Measurements from ENCODE around the gene FGFR2. TPM values are rescaled to one million over a fixed set of nuclear protein-coding genes. Genes with fewer than 3 reads are reported as not detected.

Gene FGFR2
- total RNA-seq, 1 experiment from 2014 or later = 5.7 TPM

DNA sequence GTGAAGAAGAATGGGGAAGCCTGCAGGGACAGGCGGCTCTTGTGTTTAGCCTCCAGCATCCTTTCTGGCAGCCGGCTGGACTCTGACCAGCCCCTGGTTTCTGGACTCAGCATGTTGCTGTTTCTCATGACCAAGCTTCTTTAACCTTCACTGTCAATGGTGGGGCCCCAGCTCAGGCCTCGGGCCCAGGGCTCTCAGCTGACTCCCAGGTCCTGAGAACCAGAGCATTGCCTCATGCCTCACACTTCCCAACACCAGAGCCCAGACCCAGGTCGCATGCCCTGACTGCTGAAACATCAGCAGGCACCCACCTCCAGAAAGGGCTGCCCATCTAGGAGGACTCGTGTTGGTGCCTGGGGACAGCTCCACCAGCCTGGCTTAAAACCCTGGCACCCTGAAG is 34.8 kb upstream of the FGFR2 start:
- Histone ChIP-seq H3K36me3 (ENCODE audit: control insufficient read depth, insufficient read depth, low read length) (no peaks in the 10 kb centered on the region), H3K4me1 (ENCODE audit: control insufficient read depth, insufficient read depth, low read length) (no peaks in the 10 kb centered on the region), H3K4me3 (ENCODE audit: low read depth in 2 of 2, low read length in 2 of 2) (no peak overlapping the region), H3K27me3 (ENCODE audit: control insufficient read depth, insufficient read depth, low read length) (no peaks in the 10 kb centered on the region; the same call in 1 of the 2 replicates), H3K27ac (ENCODE audit: low read length) (no peak overlapping the region), H3K9me3 (ENCODE audit: control insufficient read depth, insufficient read depth, low read depth, low read length) (no peaks in the 10 kb centered on the region)
- peak; percentile 48; the same call in 1 of the 2 replicates for ATAC-seq
- ChIA-PET POLR2A (no interaction called here), CTCF (no interaction called here)
- TF ChIP-seq POLR2AphosphoS5 (IDR thresholded peaks at IDR 0.05; ENCODE audit: low read depth, low read length) = no peak
- TF ChIP-seq SIN3A (IDR thresholded peaks at IDR 0.05; ENCODE audit: borderline replicate concordance, insufficient read depth, low read depth, low read length) = no peak
- TF ChIP-seq, protein P1, sequence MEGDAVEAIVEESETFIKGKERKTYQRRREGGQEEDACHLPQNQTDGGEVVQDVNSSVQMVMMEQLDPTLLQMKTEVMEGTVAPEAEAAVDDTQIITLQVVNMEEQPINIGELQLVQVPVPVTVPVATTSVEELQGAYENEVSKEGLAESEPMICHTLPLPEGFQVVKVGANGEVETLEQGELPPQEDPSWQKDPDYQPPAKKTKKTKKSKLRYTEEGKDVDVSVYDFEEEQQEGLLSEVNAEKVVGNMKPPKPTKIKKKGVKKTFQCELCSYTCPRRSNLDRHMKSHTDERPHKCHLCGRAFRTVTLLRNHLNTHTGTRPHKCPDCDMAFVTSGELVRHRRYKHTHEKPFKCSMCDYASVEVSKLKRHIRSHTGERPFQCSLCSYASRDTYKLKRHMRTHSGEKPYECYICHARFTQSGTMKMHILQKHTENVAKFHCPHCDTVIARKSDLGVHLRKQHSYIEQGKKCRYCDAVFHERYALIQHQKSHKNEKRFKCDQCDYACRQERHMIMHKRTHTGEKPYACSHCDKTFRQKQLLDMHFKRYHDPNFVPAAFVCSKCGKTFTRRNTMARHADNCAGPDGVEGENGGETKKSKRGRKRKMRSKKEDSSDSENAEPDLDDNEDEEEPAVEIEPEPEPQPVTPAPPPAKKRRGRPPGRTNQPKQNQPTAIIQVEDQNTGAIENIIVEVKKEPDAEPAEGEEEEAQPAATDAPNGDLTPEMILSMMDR (IDR thresholded peaks at IDR 0.05) = no peak
- TF ChIP-seq, protein P2, sequence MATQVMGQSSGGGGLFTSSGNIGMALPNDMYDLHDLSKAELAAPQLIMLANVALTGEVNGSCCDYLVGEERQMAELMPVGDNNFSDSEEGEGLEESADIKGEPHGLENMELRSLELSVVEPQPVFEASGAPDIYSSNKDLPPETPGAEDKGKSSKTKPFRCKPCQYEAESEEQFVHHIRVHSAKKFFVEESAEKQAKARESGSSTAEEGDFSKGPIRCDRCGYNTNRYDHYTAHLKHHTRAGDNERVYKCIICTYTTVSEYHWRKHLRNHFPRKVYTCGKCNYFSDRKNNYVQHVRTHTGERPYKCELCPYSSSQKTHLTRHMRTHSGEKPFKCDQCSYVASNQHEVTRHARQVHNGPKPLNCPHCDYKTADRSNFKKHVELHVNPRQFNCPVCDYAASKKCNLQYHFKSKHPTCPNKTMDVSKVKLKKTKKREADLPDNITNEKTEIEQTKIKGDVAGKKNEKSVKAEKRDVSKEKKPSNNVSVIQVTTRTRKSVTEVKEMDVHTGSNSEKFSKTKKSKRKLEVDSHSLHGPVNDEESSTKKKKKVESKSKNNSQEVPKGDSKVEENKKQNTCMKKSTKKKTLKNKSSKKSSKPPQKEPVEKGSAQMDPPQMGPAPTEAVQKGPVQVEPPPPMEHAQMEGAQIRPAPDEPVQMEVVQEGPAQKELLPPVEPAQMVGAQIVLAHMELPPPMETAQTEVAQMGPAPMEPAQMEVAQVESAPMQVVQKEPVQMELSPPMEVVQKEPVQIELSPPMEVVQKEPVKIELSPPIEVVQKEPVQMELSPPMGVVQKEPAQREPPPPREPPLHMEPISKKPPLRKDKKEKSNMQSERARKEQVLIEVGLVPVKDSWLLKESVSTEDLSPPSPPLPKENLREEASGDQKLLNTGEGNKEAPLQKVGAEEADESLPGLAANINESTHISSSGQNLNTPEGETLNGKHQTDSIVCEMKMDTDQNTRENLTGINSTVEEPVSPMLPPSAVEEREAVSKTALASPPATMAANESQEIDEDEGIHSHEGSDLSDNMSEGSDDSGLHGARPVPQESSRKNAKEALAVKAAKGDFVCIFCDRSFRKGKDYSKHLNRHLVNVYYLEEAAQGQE (IDR thresholded peaks at IDR 0.05; ENCODE audit: insufficient read depth in 1 of 2, low read depth in 2 of 2, low read length in 1 of 2) = no peak
- TF ChIP-seq TCF7L2 (IDR thresholded peaks at IDR 0.05; ENCODE audit: low read depth, low read length) = no peak
- no TSS peak for BruUV-seq (replicated peaks)
- intact Hi-C loops (cut with micrococcal nuclease; ENCODE audit: unreplicated experiment) = no loop called here
- in situ Hi-C loops (cut with HindIII; ENCODE audit: low pct_unique_long_range_greater_than_20kb, low sequenced_read_pairs) = no loop called here
- no peak for DNase-seq (ENCODE audit: low read depth, low spot score)

DNA sequence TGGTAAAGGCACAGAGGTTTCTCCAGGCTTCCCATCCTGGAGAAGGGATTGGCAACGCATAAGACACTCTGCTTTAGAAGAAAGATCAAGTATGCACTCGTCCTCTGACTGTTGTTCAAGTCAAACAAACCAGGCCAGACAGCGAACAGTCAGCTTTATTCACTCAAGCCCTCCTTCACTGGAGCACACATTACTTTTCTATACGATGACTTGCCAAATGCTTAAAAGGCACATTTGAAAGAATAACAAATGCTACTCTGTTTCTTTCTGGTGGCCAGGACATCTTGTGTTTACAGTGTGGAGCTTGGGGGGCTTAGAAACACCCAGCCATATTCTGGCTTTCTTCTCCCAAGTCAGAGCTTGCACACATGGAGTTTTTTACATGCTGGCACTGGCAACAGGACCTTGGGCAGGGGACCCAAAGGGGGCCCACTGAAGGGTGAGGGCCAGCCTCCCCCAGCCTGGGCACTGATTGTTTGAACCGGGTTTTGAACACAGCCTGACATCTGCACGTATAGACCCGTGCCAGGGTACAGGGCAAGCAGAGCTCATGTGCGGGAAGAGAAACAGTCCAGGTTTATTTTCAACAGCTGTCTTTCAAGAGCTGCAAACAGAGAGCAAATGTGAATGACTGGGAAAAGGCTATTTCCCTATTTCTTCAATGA is 33.3 kb upstream of the FGFR2 start:
- Histone ChIP-seq H3K4me1 (ENCODE audit: control insufficient read depth, insufficient read depth, low read length) (no peaks in the 10 kb centered on the region), H3K36me3 (ENCODE audit: control insufficient read depth, insufficient read depth, low read length) (no peaks in the 10 kb centered on the region), H3K9me3 (ENCODE audit: control insufficient read depth, insufficient read depth, low read depth, low read length) (no peaks in the 10 kb centered on the region), H3K4me3 (ENCODE audit: low read depth in 2 of 2, low read length in 2 of 2) (no peak overlapping the region), H3K27ac (ENCODE audit: low read length) (no peak overlapping the region), H3K27me3 (ENCODE audit: control insufficient read depth, insufficient read depth, low read length) (no peaks in the 10 kb centered on the region; the same call in 1 of the 2 replicates)
- CTCF ChIA-PET = no interaction called here
- no peak for DNase-seq (ENCODE audit: low read depth, low spot score)
- in situ Hi-C loops (cut with HindIII; ENCODE audit: low pct_unique_long_range_greater_than_20kb, low sequenced_read_pairs) = no loop called here
- TF ChIP-seq, protein P2 (IDR thresholded peaks at IDR 0.05; ENCODE audit: insufficient read depth in 1 of 2, low read depth in 2 of 2, low read length in 1 of 2) = no peak
- TF ChIP-seq POLR2AphosphoS5 (IDR thresholded peaks at IDR 0.05; ENCODE audit: low read depth, low read length) (no peak), SIN3A (IDR thresholded peaks at IDR 0.05; ENCODE audit: borderline replicate concordance, insufficient read depth, low read depth, low read length) (no peak)
- TF ChIP-seq, protein P1 (IDR thresholded peaks at IDR 0.05) = no peak
- ATAC-seq = no peak
- intact Hi-C loops (cut with micrococcal nuclease; ENCODE audit: unreplicated experiment) = no loop called here
- POLR2A ChIA-PET = no interaction called here
- BruUV-seq (replicated peaks) = no TSS peak

Measured in Panc1 (cell line).